ENCODE measurements around the gene LNX1. TPM values are rescaled to one million over a fixed set of nuclear protein-coding genes. Genes with fewer than 3 reads are reported as not detected.

Gene LNX1
- total and polyA plus RNA-seq, 9 donors, result 0.35 to 4.4 (median 1.5) TPM

DNA sequence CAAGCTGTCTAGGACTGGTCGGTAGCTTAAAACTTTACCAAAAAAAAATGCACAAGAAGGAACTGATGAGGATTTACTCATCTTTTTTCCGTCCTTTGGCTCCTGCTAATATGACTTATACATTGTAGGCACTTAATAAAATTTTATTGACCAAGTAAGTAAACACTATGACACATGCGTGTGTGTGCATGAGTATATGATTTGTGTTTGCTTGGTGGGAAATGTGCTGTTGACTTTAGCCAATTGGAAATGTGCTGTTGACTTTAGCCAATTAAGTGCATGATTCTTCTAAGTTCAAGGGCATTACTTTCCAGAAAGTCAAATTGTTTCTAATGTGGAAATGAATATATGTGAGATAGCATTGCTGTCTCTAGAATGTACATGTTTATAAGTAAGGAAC lies 135.5 kb downstream of the LNX1 start:
- Histone ChIP-seq H3K4me3 (no peak overlapping the region), H3K36me3 (no peaks in the 10 kb centered on the region), H3K27ac (no peak overlapping the region), H3K27me3 (no peaks in the 10 kb centered on the region), H3K4me1 (ENCODE audit: insufficient read depth) (peaks cover 5% of the 10 kb centered on the region), H3K9me3 (no peaks in the 10 kb centered on the region)
- intact Hi-C loops (cut with DNase I), result no loop called here
- no peak for DNase-seq
- TF ChIP-seq, protein P1, sequence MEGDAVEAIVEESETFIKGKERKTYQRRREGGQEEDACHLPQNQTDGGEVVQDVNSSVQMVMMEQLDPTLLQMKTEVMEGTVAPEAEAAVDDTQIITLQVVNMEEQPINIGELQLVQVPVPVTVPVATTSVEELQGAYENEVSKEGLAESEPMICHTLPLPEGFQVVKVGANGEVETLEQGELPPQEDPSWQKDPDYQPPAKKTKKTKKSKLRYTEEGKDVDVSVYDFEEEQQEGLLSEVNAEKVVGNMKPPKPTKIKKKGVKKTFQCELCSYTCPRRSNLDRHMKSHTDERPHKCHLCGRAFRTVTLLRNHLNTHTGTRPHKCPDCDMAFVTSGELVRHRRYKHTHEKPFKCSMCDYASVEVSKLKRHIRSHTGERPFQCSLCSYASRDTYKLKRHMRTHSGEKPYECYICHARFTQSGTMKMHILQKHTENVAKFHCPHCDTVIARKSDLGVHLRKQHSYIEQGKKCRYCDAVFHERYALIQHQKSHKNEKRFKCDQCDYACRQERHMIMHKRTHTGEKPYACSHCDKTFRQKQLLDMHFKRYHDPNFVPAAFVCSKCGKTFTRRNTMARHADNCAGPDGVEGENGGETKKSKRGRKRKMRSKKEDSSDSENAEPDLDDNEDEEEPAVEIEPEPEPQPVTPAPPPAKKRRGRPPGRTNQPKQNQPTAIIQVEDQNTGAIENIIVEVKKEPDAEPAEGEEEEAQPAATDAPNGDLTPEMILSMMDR (IDR thresholded peaks at IDR 0.05), result no peak
- TF ChIP-seq POLR2A (IDR thresholded peaks at IDR 0.05) (no peak), EP300 (IDR thresholded peaks at IDR 0.05) (no peak)
- 67 to 76% (median 71%) methylated on average over 3 of the region's 3 CpGs for WGBS, 3 donors

DNA sequence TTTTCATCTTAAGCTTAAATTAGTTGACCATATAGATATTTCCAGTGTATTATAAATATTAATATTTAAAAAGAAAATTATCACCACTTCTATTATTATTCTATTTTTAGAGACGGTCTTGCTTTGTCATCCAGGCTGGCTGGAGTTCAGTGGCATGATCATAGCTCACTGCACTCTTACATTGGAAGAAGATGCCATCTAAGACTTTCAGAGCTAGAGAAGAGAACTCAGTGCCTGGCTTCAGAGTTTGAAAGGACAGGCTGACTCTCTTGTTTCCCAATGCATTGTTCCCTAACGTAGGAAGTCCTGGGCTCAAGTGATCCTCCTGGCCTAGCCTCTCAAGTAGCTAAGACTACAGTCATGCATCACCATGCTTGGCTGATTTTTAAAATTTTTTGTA lies 137.9 kb downstream of the LNX1 start:
- H3K27me3 ChIP-seq, result no peaks in the 10 kb centered on the region
- no peak for TF ChIP-seq POLR2A (IDR thresholded peaks at IDR 0.05)
- TF ChIP-seq, protein P1 (IDR thresholded peaks at IDR 0.05), result no peak
- no peaks in the 10 kb centered on the region for H3K9me3 ChIP-seq
- peaks cover 5% of the 10 kb centered on the region for H3K4me1 ChIP-seq (ENCODE audit: insufficient read depth)
- H3K4me3 ChIP-seq, result no peak overlapping the region
- no peak overlapping the region for H3K27ac ChIP-seq
- no peaks in the 10 kb centered on the region for H3K36me3 ChIP-seq
- intact Hi-C loops (cut with DNase I), result no loop called here
- DNase-seq, result no peak
- WGBS, 3 donors, result 88 to 93% (median 93%) methylated on average over 2 of the region's 2 CpGs

DNA sequence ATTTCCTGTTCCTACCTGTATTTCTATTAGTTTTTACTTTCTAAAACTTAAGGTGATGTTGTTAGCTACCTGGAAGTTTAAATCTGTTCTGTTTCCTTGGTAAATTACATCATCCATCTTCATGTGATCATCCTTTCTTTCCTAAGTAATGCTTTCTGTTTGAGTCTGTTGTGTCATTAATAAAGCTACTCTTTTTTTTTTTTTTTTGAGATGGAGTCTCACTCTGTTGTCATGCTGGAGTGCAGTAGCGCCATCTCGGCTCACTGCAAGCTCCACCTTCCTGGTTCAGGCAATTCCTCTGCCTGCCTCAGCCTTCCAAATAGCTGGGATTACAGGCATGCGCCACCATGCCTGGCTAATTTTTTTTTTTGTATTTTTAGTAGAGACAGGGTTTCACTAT lies 140.5 kb downstream of the LNX1 start:
- no peaks in the 10 kb centered on the region for H3K9me3 ChIP-seq
- peaks cover 4% of the 10 kb centered on the region for H3K4me1 ChIP-seq (ENCODE audit: insufficient read depth)
- no peak overlapping the region for H3K4me3 ChIP-seq
- 75 to 93% (median 87%) methylated on average over 3 of the region's 3 CpGs for WGBS, 3 donors
- TF ChIP-seq POLR2A (IDR thresholded peaks at IDR 0.05) (no peak), EP300 (IDR thresholded peaks at IDR 0.05) (no peak)
- TF ChIP-seq, protein P1 (IDR thresholded peaks at IDR 0.05), result no peak
- no peak for DNase-seq
- no peaks in the 10 kb centered on the region for H3K27me3 ChIP-seq
- no peak overlapping the region for H3K27ac ChIP-seq
- intact Hi-C loops (cut with DNase I), result no loop called here
- H3K36me3 ChIP-seq, result no peaks in the 10 kb centered on the region

DNA sequence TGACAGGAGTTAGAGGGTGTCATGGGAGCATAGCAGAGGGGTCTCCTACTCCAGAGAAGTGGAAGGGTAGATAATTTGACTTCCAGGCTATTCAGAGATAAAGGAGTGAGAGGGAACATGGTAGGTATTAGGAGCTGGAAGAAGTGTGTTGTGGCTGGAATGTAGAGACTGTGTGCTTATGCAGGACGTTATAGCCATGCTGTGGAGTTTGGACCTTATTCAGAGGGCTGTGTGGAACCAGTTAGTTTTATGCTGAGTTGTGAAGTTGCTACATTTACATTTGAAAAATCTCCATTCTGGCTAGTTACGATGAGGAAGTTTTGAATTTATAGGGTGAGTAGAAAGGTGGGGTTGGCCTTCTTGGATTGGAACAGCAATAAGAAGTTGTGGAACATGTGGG lies 146.3 kb downstream of the LNX1 start:
- DNase-seq, result no peak
- 89 to 98% (median 94%) methylated on average over 2 of the region's 2 CpGs for WGBS, 3 donors
- intact Hi-C loops (cut with DNase I), result no loop called here

More for the DNA sequence above, 146.3 kb downstream of the LNX1 start:
- H3K36me3 ChIP-seq, result no peaks in the 10 kb centered on the region
- TF ChIP-seq, protein P1 (IDR thresholded peaks at IDR 0.05), result no peak
- no peak for TF ChIP-seq POLR2A (IDR thresholded peaks at IDR 0.05)
- no peak for TF ChIP-seq EP300 (IDR thresholded peaks at IDR 0.05)
- H3K4me1 ChIP-seq (ENCODE audit: insufficient read depth), result no peaks in the 10 kb centered on the region
- H3K27me3 ChIP-seq, result no peaks in the 10 kb centered on the region
- no peak overlapping the region for H3K4me3 ChIP-seq
- H3K9me3 ChIP-seq, result no peaks in the 10 kb centered on the region
- H3K27ac ChIP-seq, result no peak overlapping the region
